Stimulated activated CD4-positive, alpha-beta T cell treated with anti-CD3 and anti-CD28 coated beads, Interleukin-2, amount 100 ng/mL, for 48 hours (primary cell): ENCODE results near the gene SMIM43.

Source experiments
- DNase-seq, 2 donors: peaks; one replicate each; pipeline ENCODE4 v3.0.0-alpha.2; 2020

Gene SMIM43

GRCh38 chr4:121764702-121765367, at the start of gene SMIM43:
Gene SMIM43, minus strand, starts transcription at chr4:121765164. Its CDS starts 59 bp downstream, at chr4:121765105.
- DNase-seq, result no peak

GRCh38 chr4:121814756-121815155, 49.8 kb upstream of the SMIM43 start:
- no peak for DNase-seq

- no peak for DNase-seq
These were observed 46.2 kb upstream of the SMIM43 start for GRCh38 chr4:121811122-121811521.

GRCh38 chr4:121806411-121806810, 41.4 kb upstream of the SMIM43 start:
- no peak for DNase-seq

- DNase-seq, result no peak
These were observed 36.7 kb upstream of the SMIM43 start for GRCh38 chr4:121801715-121802075.

- peak; percentile 95 to 97 for DNase-seq
These were observed 36.2 kb upstream of the SMIM43 start, which contains the start of gene EXOSC9 for GRCh38 chr4:121800961-121801714. Gene EXOSC9, plus strand, starts transcription at chr4:121801323. Its CDS starts 102 bp downstream, at chr4:121801425.

- no peak for DNase-seq
These were observed 35.6 kb upstream of the SMIM43 start for GRCh38 chr4:121800638-121800960.

- DNase-seq, result no peak
These were observed 35.0 kb upstream of the SMIM43 start for GRCh38 chr4:121799867-121800501.

GRCh38 chr4:121799208-121799823, 34.4 kb upstream of the SMIM43 start:
- DNase-seq, result no peak

GRCh38 chr4:121796283-121796682, 31.3 kb upstream of the SMIM43 start:
- no peak for DNase-seq

- DNase-seq, result no peak
These were observed 29.7 kb upstream of the SMIM43 start for GRCh38 chr4:121794505-121795188.

- DNase-seq, result no peak
These were observed 28.0 kb upstream of the SMIM43 start for GRCh38 chr4:121792966-121793365.

- no peak for DNase-seq
These were observed 26.5 kb upstream of the SMIM43 start for GRCh38 chr4:121791481-121791880.

- DNase-seq, result no peak
These were observed 26.0 kb upstream of the SMIM43 start for GRCh38 chr4:121790976-121791375.

GRCh38 chr4:121789960-121790829, 25.2 kb upstream of the SMIM43 start:
- DNase-seq, result no peak

GRCh38 chr4:121789455-121789854, 24.5 kb upstream of the SMIM43 start:
- no peak for DNase-seq

- no peak for DNase-seq
These were observed 23.9 kb upstream of the SMIM43 start for GRCh38 chr4:121788896-121789295.

- no peak for DNase-seq
These were observed 21.3 kb upstream of the SMIM43 start for GRCh38 chr4:121786221-121786620.

GRCh38 chr4:121785479-121785878, 20.5 kb upstream of the SMIM43 start:
- no peak for DNase-seq

GRCh38 chr4:121784975-121785374, 20.0 kb upstream of the SMIM43 start:
- no peak for DNase-seq

GRCh38 chr4:121784401-121784800, 19.4 kb upstream of the SMIM43 start:
- no peak for DNase-seq

- no peak for DNase-seq
These were observed 18.2 kb upstream of the SMIM43 start for GRCh38 chr4:121783210-121783609.
